D721Med (cell line): ENCODE results near the gene TPST2.

Experiments used
- DNase-seq: peaks from one replicate; pipeline ENCODE4 v3.0.0; 2011; ENCODE audit warnings: low spot score; ENCODE audit not compliant: insufficient read length
- FAIRE-seq: peaks from 2 replicates; lab custom pipeline; 2011; peaks lifted over from hg19 to GRCh38; lab: Jason Lieb, UNC
- TF ChIP-seq, protein P1 (sequence below): IDR thresholded peaks from 2 replicates; pipeline ENCODE4 v1.5.1; 2012; ENCODE audit warnings: mild to moderate bottlenecking, control low read depth; ENCODE audit not compliant: insufficient read depth; ENCODE audit errors: missing control alignments

TPST2 gene

GRCh38 chr22:26601726-26602125, 11.8 kb upstream of the TPST2 start:
- no peak for FAIRE-seq
- TF ChIP-seq, protein P1, sequence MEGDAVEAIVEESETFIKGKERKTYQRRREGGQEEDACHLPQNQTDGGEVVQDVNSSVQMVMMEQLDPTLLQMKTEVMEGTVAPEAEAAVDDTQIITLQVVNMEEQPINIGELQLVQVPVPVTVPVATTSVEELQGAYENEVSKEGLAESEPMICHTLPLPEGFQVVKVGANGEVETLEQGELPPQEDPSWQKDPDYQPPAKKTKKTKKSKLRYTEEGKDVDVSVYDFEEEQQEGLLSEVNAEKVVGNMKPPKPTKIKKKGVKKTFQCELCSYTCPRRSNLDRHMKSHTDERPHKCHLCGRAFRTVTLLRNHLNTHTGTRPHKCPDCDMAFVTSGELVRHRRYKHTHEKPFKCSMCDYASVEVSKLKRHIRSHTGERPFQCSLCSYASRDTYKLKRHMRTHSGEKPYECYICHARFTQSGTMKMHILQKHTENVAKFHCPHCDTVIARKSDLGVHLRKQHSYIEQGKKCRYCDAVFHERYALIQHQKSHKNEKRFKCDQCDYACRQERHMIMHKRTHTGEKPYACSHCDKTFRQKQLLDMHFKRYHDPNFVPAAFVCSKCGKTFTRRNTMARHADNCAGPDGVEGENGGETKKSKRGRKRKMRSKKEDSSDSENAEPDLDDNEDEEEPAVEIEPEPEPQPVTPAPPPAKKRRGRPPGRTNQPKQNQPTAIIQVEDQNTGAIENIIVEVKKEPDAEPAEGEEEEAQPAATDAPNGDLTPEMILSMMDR: no peak
- DNase-seq: no peak

DNA sequence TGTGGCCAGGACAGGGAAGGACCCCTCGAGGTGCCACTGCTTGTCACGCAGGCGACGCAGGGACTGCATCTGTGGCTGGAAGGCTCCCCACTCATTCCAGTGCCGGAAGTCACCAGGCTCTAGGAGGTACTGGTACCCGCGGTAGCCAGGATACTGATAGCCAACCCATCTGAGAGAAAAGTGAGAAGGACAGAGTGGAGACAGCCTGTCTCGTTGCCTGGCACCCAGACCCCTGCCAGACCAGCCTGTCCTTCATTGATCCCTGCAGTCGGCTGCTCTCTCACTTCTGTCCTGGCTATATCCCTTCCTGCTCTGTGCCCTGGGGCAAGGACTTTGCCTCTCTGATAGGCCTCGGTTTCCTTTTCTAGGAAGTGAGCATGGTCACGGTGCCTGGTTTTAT, 9.6 kb upstream of the TPST2 start:
- no peak for FAIRE-seq
- TF ChIP-seq, protein P1: no peak
- no peak for DNase-seq

DNA sequence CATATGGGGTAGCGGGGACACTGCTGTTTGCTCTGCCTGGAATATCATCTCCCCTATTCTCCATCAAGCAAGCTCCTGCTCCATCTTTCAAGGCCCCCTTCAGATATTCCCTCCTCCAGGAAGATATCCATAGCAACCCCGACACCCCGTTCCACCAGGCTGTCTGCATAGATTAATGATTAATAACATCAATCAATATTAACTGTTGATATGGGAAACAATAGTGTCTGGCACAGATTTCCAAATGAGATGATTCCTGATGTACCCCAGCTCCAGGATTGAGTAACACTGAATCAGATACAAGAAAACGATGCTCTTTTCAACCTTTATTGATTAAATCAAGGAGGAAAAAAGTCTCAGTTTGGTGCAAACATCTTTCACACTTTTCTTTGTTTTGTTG, 7.5 kb upstream of the TPST2 start:
- FAIRE-seq: no peak
- no peak for DNase-seq
- TF ChIP-seq, protein P1: no peak

- DNase-seq (no peak), FAIRE-seq (no peak)
- TF ChIP-seq, protein P1: no peak
Measured at GRCh38 chr22:26597026-26597425, 7.1 kb upstream of the TPST2 start.

GRCh38 chr22:26593763-26594162, 3.8 kb upstream of the TPST2 start:
- FAIRE-seq (no peak), DNase-seq (no peak)
- TF ChIP-seq, protein P1: no peak

- no peak for FAIRE-seq
Measured at GRCh38 chr22:26592421-26592891, 2.5 kb upstream of the TPST2 start.

GRCh38 chr22:26589367-26589844, 526 bp downstream of the TPST2 start:
- FAIRE-seq (no peak), DNase-seq (no peak)
- TF ChIP-seq, protein P1: no peak

More at GRCh38 chr22:26592421-26592891, 2.5 kb upstream of the TPST2 start:
- DNase-seq: no peak
- TF ChIP-seq, protein P1: no peak
